Lower lobe of right lung (tissue), 2 donors: ENCODE measurements around the gene REXO4. TPM values are rescaled to one million over a fixed set of nuclear protein-coding genes. Genes with fewer than 3 reads are reported as not detected.

Experiments
- ATAC-seq, 2 donors: fragments of 200-7000 bp; cut with Tn5 transposase; one replicate each; pipeline ENCODE4 v1.9.1; 2020 to 2022; ENCODE audit warnings: mild to moderate bottlenecking in 2 of 2, moderate library complexity in 2 of 2
- DNase-seq: peaks from one replicate; pipeline ENCODE4 v3.0.0-alpha.2; 2020
- H3K27ac ChIP-seq: fragments of 200-600 bp; one replicate; pipeline ENCODE4 v1.8.0; 2022
- H3K27me3 ChIP-seq: fragments of 200-600 bp; one replicate; pipeline ENCODE4 v1.8.0; 2022; ENCODE audit warnings: low read depth
- H3K36me3 ChIP-seq: fragments of 200-600 bp; one replicate; pipeline ENCODE4 v1.8.0; 2022; ENCODE audit warnings: mild to moderate bottlenecking
- H3K4me1 ChIP-seq: fragments of 200-600 bp; one replicate; pipeline ENCODE4 v1.8.0; 2022
- H3K4me3 ChIP-seq: fragments of 200-600 bp; one replicate; pipeline ENCODE4 v1.8.0; 2022; ENCODE audit warnings: mild to moderate bottlenecking
- H3K9me3 ChIP-seq: fragments of 200-600 bp; one replicate; pipeline ENCODE4 v1.8.0; 2022
- CTCF ChIP-seq: fragments of 200-600 bp; IDR thresholded peaks from one replicate; pipeline ENCODE4 v1.8.0; 2022; ENCODE audit warnings: antibody characterized with exemption, mild to moderate bottlenecking
- intact Hi-C: fragments of 100-400 bp; cut with DNase I; formaldehyde crosslinking; loops from one replicate; pipeline ENCODE4 v1.11.0; 2022
- total RNA-seq: library from RNA; stranded (reverse); fragmentation: NEBNext Ultra II Directional; extraction: Animal tissue kit (Norgen Biotek cat#: 25700); gene quantifications from one replicate; pipeline ENCODE4 v1.2.1, GENCODE V29; 2021
- donor health status: DM: no; HTN: yes; CAD: no; lungs with severe emphysema.

The REXO4 gene
- total RNA-seq, 1 donor from 2014 or later = 20.9 TPM

GRCh38 chr9:133384736-133385321, 33.0 kb downstream of the REXO4 start:
- TF ChIP-seq CTCF = no peak
- DNase-seq (no peak), ATAC-seq (no peak)
- no peak overlapping the region for H3K4me3 ChIP-seq
- H3K9me3 ChIP-seq = no peaks in the 10 kb centered on the region
- H3K4me1 ChIP-seq = no peaks in the 10 kb centered on the region
- no peak overlapping the region for H3K27ac ChIP-seq
- no peaks in the 10 kb centered on the region for H3K27me3 ChIP-seq
- no peaks in the 10 kb centered on the region for H3K36me3 ChIP-seq
- intact Hi-C loops = no loop called here

- TF ChIP-seq CTCF = no peak
- intact Hi-C loops = no loop called here
- no peak for DNase-seq
- Histone ChIP-seq H3K36me3 (no peaks in the 10 kb centered on the region), H3K27me3 (no peaks in the 10 kb centered on the region), H3K4me3 (no peak overlapping the region), H3K27ac (no peak overlapping the region), H3K9me3 (no peaks in the 10 kb centered on the region), H3K4me1 (no peaks in the 10 kb centered on the region)
- no peak for ATAC-seq
Measured at GRCh38 chr9:133383438-133383837, 34.4 kb downstream of the REXO4 start.

GRCh38 chr9:133382507-133383141, 35.2 kb downstream of the REXO4 start:
- Histone ChIP-seq H3K27ac (no peak overlapping the region), H3K36me3 (no peaks in the 10 kb centered on the region), H3K9me3 (no peaks in the 10 kb centered on the region), H3K4me3 (no peak overlapping the region), H3K27me3 (no peaks in the 10 kb centered on the region), H3K4me1 (no peaks in the 10 kb centered on the region)
- intact Hi-C loops = no loop called here
- no peak for TF ChIP-seq CTCF
- DNase-seq = no peak
- no peak for ATAC-seq

- no peaks in the 10 kb centered on the region for H3K36me3 ChIP-seq
- no peaks in the 10 kb centered on the region for H3K9me3 ChIP-seq
- no peak overlapping the region for H3K4me3 ChIP-seq
- intact Hi-C loops = no loop called here
- H3K27ac ChIP-seq = no peak overlapping the region
- H3K4me1 ChIP-seq = peaks cover 6% of the 10 kb centered on the region
- ATAC-seq (no peak), DNase-seq (no peak)
- TF ChIP-seq CTCF = no peak
- H3K27me3 ChIP-seq = no peaks in the 10 kb centered on the region
Measured at GRCh38 chr9:133380734-133381133, 37.1 kb downstream of the REXO4 start.

- H3K9me3 ChIP-seq = no peaks in the 10 kb centered on the region
- ATAC-seq (no peak), DNase-seq (no peak)
- TF ChIP-seq CTCF = no peak
- H3K27ac ChIP-seq = no peak overlapping the region
- intact Hi-C loops = no loop called here
- H3K27me3 ChIP-seq = no peaks in the 10 kb centered on the region
- H3K4me1 ChIP-seq = peaks cover 11% of the 10 kb centered on the region
- no peak overlapping the region for H3K4me3 ChIP-seq
- H3K36me3 ChIP-seq = no peaks in the 10 kb centered on the region
Measured at GRCh38 chr9:133379153-133380086, 38.4 kb downstream of the REXO4 start.
